Loucy (cell line): Measurements from ENCODE around the gene PRDX3.

ENCODE experiments used
- H2AFZ ChIP-seq: fragments of 200-600 bp; sonication (generic); 2 replicates; pipeline ENCODE4 v1.6.0; 2016; ENCODE audit warnings: antibody characterized with exemption, mild to moderate bottlenecking, low read length, moderate library complexity
- H3F3A ChIP-seq: fragments of 200-600 bp; 2 replicates; pipeline ENCODE4 v1.6.0; 2016; ENCODE audit warnings: antibody characterized with exemption, low read depth, mild to moderate bottlenecking
- H3K27me3 ChIP-seq: fragments of 200-600 bp; sonication (generic); 2 replicates; pipeline ENCODE4 v1.6.1; 2014; ENCODE audit warnings: low read length, mild to moderate bottlenecking; ENCODE audit not compliant: insufficient read depth, poor library complexity, severe bottlenecking
- H3K36me3 ChIP-seq: fragments of 200-600 bp; sonication (generic); 2 replicates; pipeline ENCODE4 v1.6.1; 2016; ENCODE audit warnings: low read length; ENCODE audit not compliant: insufficient read depth
- H3K4me1 ChIP-seq: fragments of 200-600 bp; sonication (generic); 2 replicates; pipeline ENCODE4 v1.5.1; 2014; ENCODE audit warnings: low read length, mild to moderate bottlenecking; ENCODE audit not compliant: insufficient read depth, poor library complexity, severe bottlenecking
- H3K4me2 ChIP-seq: fragments of 200-600 bp; sonication (generic); 2 replicates; pipeline ENCODE4 v1.6.0; 2014; ENCODE audit warnings: antibody characterized with exemption, low read length, low read depth, mild to moderate bottlenecking; ENCODE audit not compliant: poor library complexity, severe bottlenecking
- H3K4me3 ChIP-seq: fragments of 200-600 bp; sonication (generic); 2 replicates; pipeline ENCODE4 v1.5.1; 2014; ENCODE audit warnings: low read length, mild to moderate bottlenecking, mixed read lengths; ENCODE audit not compliant: poor library complexity, severe bottlenecking
- H3K79me2 ChIP-seq: fragments of 200-600 bp; sonication (generic); 2 replicates; pipeline ENCODE4 v1.6.1; 2014; ENCODE audit warnings: low read length; ENCODE audit not compliant: insufficient read depth
- H3K9ac ChIP-seq: fragments of 200-600 bp; sonication (generic); 2 replicates; pipeline ENCODE4 v1.6.0; 2014; ENCODE audit warnings: mild to moderate bottlenecking, low read depth, low read length, moderate library complexity; ENCODE audit not compliant: poor library complexity, severe bottlenecking
- H3K9me2 ChIP-seq: fragments of 200-600 bp; sonication (generic); replicated peaks from 2 replicates; pipeline ENCODE4 v1.6.1; 2016; ENCODE audit warnings: low read depth, low read length, mixed read lengths
- H3K9me3 ChIP-seq: fragments of 200-600 bp; sonication (generic); 2 replicates; pipeline ENCODE4 v1.6.1; 2014; ENCODE audit warnings: mild to moderate bottlenecking, antibody characterized with exemption, low read length, low read depth; ENCODE audit not compliant: insufficient read depth
- H4K20me1 ChIP-seq: fragments of 200-600 bp; sonication (generic); 2 replicates; pipeline ENCODE4 v1.6.0; 2014; ENCODE audit warnings: antibody characterized with exemption, low read length, mild to moderate bottlenecking; ENCODE audit not compliant: insufficient read depth, poor library complexity, severe bottlenecking
- CTCF ChIP-seq: fragments of 200-600 bp; sonication (generic); conservative IDR thresholded peaks from 2 replicates; pipeline ENCODE4 v1.5.1; 2014; ENCODE audit warnings: mild to moderate bottlenecking, antibody characterized with exemption, low read length
- EZH2phosphoT487 ChIP-seq: fragments of 200-600 bp; IDR thresholded peaks from 2 replicates; pipeline ENCODE4 v1.6.1; 2018; ENCODE audit warnings: antibody characterized with exemption, mild to moderate bottlenecking, moderate library complexity, borderline replicate concordance

Gene PRDX3

DNA sequence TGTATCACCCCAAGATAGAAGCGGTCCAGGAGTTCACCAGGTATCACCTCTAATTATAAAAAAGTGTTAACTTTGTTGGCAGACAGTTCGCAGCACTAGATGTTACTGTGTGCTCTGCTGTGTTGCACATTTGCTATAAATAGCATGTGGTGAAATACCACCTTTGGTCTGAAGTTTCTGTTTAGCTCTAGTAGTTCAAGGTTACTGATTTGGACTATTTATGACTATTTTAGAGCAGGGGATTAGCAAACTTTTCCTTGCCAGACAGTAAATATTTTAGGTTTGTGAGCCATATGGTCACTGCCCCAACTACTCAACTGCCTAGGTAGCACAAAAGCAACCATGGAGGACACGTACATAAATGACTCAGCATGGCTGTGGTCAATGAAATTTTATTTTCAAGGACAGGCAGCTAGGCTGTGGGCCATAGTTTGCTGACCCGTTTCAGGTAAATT, 58.2 kb downstream of the PRDX3 start:
- H3K4me2 ChIP-seq, result peak overlapping the region; percentile 54
- H3K27me3 ChIP-seq, result no peaks in the 10 kb centered on the region
- no peaks in the 10 kb centered on the region for H3F3A ChIP-seq
- H3K4me1 ChIP-seq, result peaks cover 7% of the 10 kb centered on the region
- no peak for TF ChIP-seq EZH2phosphoT487
- TF ChIP-seq CTCF, result no peak
- H4K20me1 ChIP-seq, result no peaks in the 10 kb centered on the region
- no peaks in the 10 kb centered on the region for H3K79me2 ChIP-seq
- no peak overlapping the region for H3K9ac ChIP-seq
- H3K36me3 ChIP-seq, result no peaks in the 10 kb centered on the region
- no peaks in the 10 kb centered on the region for H3K9me3 ChIP-seq
- no peak overlapping the region for H2AFZ ChIP-seq
- H3K9me2 ChIP-seq, result no peaks in the 10 kb centered on the region
- peak overlapping the region; percentile 6 for H3K4me3 ChIP-seq

DNA sequence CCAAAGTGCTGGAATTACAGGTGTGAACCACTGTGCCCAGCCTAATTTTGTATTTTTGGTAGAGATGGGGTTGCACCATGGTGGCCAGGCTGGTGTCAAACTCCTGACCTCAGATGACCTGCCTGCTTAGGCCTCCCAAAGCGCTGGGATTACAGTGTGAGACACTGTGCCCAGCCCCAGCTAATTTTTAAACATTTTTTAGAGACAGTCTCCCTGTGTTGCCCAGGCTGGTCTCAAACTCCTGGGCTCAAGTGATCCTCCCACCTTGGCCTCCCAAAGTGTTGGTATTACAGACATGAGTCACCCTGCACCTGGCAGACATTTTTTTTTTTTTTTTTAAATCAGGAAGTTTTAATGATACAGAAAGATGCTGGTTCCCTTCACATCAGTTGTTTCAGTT, 59.2 kb downstream of the PRDX3 start:
- Histone ChIP-seq H3K4me2 (no peak overlapping the region), H3K4me3 (no peak overlapping the region), H3K79me2 (no peaks in the 10 kb centered on the region), H3K9me2 (no peaks in the 10 kb centered on the region), H3F3A (no peaks in the 10 kb centered on the region), H4K20me1 (no peaks in the 10 kb centered on the region), H2AFZ (no peak overlapping the region), H3K4me1 (peaks cover 12% of the 10 kb centered on the region), H3K36me3 (no peaks in the 10 kb centered on the region), H3K9ac (no peak overlapping the region), H3K27me3 (no peaks in the 10 kb centered on the region), H3K9me3 (no peaks in the 10 kb centered on the region)
- TF ChIP-seq CTCF (no peak), EZH2phosphoT487 (no peak)

- Histone ChIP-seq H3K9ac (no peak overlapping the region), H3K27me3 (no peaks in the 10 kb centered on the region), H3K4me1 (peaks cover 24% of the 10 kb centered on the region), H3K9me3 (no peaks in the 10 kb centered on the region), H3K79me2 (no peaks in the 10 kb centered on the region), H3K4me2 (no peak overlapping the region), H3F3A (peaks cover 3% of the 10 kb centered on the region; the same call in 1 of the 2 replicates), H3K9me2 (no peaks in the 10 kb centered on the region), H3K36me3 (no peaks in the 10 kb centered on the region), H4K20me1 (no peaks in the 10 kb centered on the region), H2AFZ (no peak overlapping the region), H3K4me3 (no peak overlapping the region)
- no peak for TF ChIP-seq CTCF
- no peak for TF ChIP-seq EZH2phosphoT487
These were observed 60.4 kb downstream of the PRDX3 start for GRCh38 chr10:119118231-119118630.
